Renal cortical epithelial cell (primary cell): ENCODE measurements around the gene MAP6. TPM values are rescaled to one million over a fixed set of nuclear protein-coding genes. Genes with fewer than 3 reads are reported as not detected.

Source experiments
- DNase-seq: peaks from one replicate; pipeline ENCODE4 v3.0.0-alpha.2; 2011; ENCODE audit warnings: low read depth
- total RNA-seq: library from RNA; depleted of rRNA; stranded (reverse); fragments of >200 nt; gene quantifications from 2 replicates; pipeline ENCODE4 v1.2.3, GENCODE V29; 2014

Gene MAP6
- total RNA-seq, 1 donor from 2014 or later, result 3.2 TPM

GRCh38 chr11:75667255-75667830 is 1.5 kb downstream of the MAP6 start:
- DNase-seq, result no peak

- DNase-seq, result no peak
These were observed 2.8 kb downstream of the MAP6 start for GRCh38 chr11:75665990-75666389.

- no peak for DNase-seq
These were observed 3.7 kb downstream of the MAP6 start for GRCh38 chr11:75665126-75665525.

- DNase-seq, result no peak
These were observed 4.4 kb downstream of the MAP6 start for GRCh38 chr11:75664389-75664788.

- no peak for DNase-seq
These were observed 5.0 kb downstream of the MAP6 start for GRCh38 chr11:75663808-75664207.

GRCh38 chr11:75659836-75660235 is 9.0 kb downstream of the MAP6 start:
- DNase-seq, result no peak

GRCh38 chr11:75656044-75656727 is 12.7 kb downstream of the MAP6 start:
- no peak for DNase-seq

GRCh38 chr11:75655605-75656004 is 13.2 kb downstream of the MAP6 start:
- DNase-seq, result no peak

GRCh38 chr11:75654314-75654713 is 14.5 kb downstream of the MAP6 start:
- peak; percentile 62 for DNase-seq

GRCh38 chr11:75653532-75653931 is 15.3 kb downstream of the MAP6 start:
- DNase-seq, result no peak

- no peak for DNase-seq
These were observed 15.9 kb downstream of the MAP6 start for GRCh38 chr11:75652936-75653335.

GRCh38 chr11:75651218-75651617 is 17.6 kb downstream of the MAP6 start:
- DNase-seq, result no peak

GRCh38 chr11:75650167-75650723 is 18.6 kb downstream of the MAP6 start:
- DNase-seq, result no peak

- no peak for DNase-seq
These were observed 23.9 kb downstream of the MAP6 start for GRCh38 chr11:75644946-75645345.

- DNase-seq, result no peak
These were observed 24.5 kb downstream of the MAP6 start for GRCh38 chr11:75644370-75644769.

GRCh38 chr11:75642402-75643113 is 26.3 kb downstream of the MAP6 start:
- no peak for DNase-seq

- peak; percentile 72 for DNase-seq
These were observed 29.1 kb downstream of the MAP6 start for GRCh38 chr11:75639762-75640181.

- DNase-seq, result no peak
These were observed 30.8 kb downstream of the MAP6 start for GRCh38 chr11:75637998-75638397.

GRCh38 chr11:75635066-75635862 is 33.6 kb downstream of the MAP6 start:
- no peak for DNase-seq

- DNase-seq, result peak; percentile 25
These were observed 35.3 kb downstream of the MAP6 start for GRCh38 chr11:75633409-75634066.

GRCh38 chr11:75632962-75633361 is 35.9 kb downstream of the MAP6 start:
- DNase-seq, result no peak
